Measurements from ENCODE around the gene SLC22A14. TPM values are rescaled to one million over a fixed set of nuclear protein-coding genes. Genes with fewer than 3 reads are reported as not detected.

The SLC22A14 gene
- total RNA-seq, 1 experiment from 2014 or later: not detected

GRCh38 chr3:38314112-38314763, 32.1 kb downstream of the SLC22A14 start:
- Mint-ChIP-seq H3K4me1 (peaks cover 6% of the 10 kb centered on the region; the same call in 1 of the 2 replicates), H3K4me3 (no peak overlapping the region), H3K27ac (no peak overlapping the region), H3K9me3 (no peaks in the 10 kb centered on the region), H3K36me3 (no peaks in the 10 kb centered on the region), H3K27me3 (ENCODE audit: low read depth) (no peaks in the 10 kb centered on the region)
- ChIA-PET POLR2A (no interaction called here), CTCF (no interaction called here)
- ATAC-seq: peak; percentile 80
- no peak for TF ChIP-seq ZMAT4 (CRISPR knock-in tag; IDR thresholded peaks at IDR 0.05)
- no peak for TF ChIP-seq ZNF138 (CRISPR knock-in tag; conservative IDR thresholded peaks at IDR 0.05)
- no peak for DNase-seq (ENCODE audit: low spot score)

GRCh38 chr3:38314764-38315487, 32.8 kb downstream of the SLC22A14 start:
- H3K9me3 Mint-ChIP-seq: no peaks in the 10 kb centered on the region
- no peaks in the 10 kb centered on the region for H3K27me3 Mint-ChIP-seq (ENCODE audit: low read depth)
- ChIA-PET POLR2A (no interaction called here), CTCF (no interaction called here)
- TF ChIP-seq MYBL2 (CRISPR knock-in tag; IDR thresholded peaks at IDR 0.05): no peak
- no peak for TF ChIP-seq E2F5 (CRISPR knock-in tag; IDR thresholded peaks at IDR 0.05)
- TF ChIP-seq PRDM15 (CRISPR knock-in tag; IDR thresholded peaks at IDR 0.05): peak; percentile 94
- DNase-seq (ENCODE audit: low spot score) (no peak), ATAC-seq (peak; percentile 27)
- no peak overlapping the region for H3K4me3 Mint-ChIP-seq
- no peak overlapping the region for H3K27ac Mint-ChIP-seq
- H3K4me1 Mint-ChIP-seq: peaks cover 6% of the 10 kb centered on the region; the same call in 1 of the 2 replicates
- no peaks in the 10 kb centered on the region for H3K36me3 Mint-ChIP-seq

GRCh38 chr3:38315488-38316230, 33.6 kb downstream of the SLC22A14 start:
- Mint-ChIP-seq H3K27me3 (ENCODE audit: low read depth) (no peaks in the 10 kb centered on the region; the same call in 1 of the 2 replicates), H3K27ac (peak overlapping the region; percentile 72; the same call in 1 of the 2 replicates), H3K4me3 (no peak overlapping the region), H3K4me1 (peaks cover 6% of the 10 kb centered on the region; the same call in 1 of the 2 replicates), H3K36me3 (no peaks in the 10 kb centered on the region), H3K9me3 (peaks cover 2% of the 10 kb centered on the region)
- no peak for DNase-seq (ENCODE audit: low spot score)
- CTCF ChIA-PET: no interaction called here
- POLR2A ChIA-PET: no interaction called here
- no peak for ATAC-seq
- TF ChIP-seq GABPB1 (CRISPR knock-in tag; IDR thresholded peaks at IDR 0.05) (no peak), ZNF532 (CRISPR knock-in tag; IDR thresholded peaks at IDR 0.05; ENCODE audit: borderline replicate concordance) (no peak), FOXP1 (CRISPR knock-in tag; IDR thresholded peaks at IDR 0.05; ENCODE audit: borderline replicate concordance) (no peak), IRF1 (CRISPR knock-in tag; IDR thresholded peaks at IDR 0.05) (no peak), CBFB (CRISPR knock-in tag; IDR thresholded peaks at IDR 0.05; ENCODE audit: low read depth) (no peak), ATF6 (CRISPR knock-in tag; IDR thresholded peaks at IDR 0.05) (no peak), ELF4 (CRISPR knock-in tag; IDR thresholded peaks at IDR 0.05; ENCODE audit: low read depth) (no peak), STAT6 (CRISPR knock-in tag; conservative IDR thresholded peaks at IDR 0.05; ENCODE audit: low read depth) (no peak)
